GM12873 (cell line): ENCODE data around the gene PTAFR.

Experiments
- CTCF ChIP-seq: IDR thresholded peaks from 2 replicates; pipeline ENCODE4 v1.5.1; 2012; ENCODE audit warnings: low read depth, mild to moderate bottlenecking, moderate library complexity, low read length, control low read depth; ENCODE audit not compliant: insufficient read depth; ENCODE audit errors: missing control alignments

Gene PTAFR

GRCh38 chr1:28132171-28133167, 44.0 kb downstream of the PTAFR start:
- no peak for TF ChIP-seq CTCF

- no peak for TF ChIP-seq CTCF
These were observed 45.6 kb downstream of the PTAFR start for GRCh38 chr1:28130901-28131300.

- TF ChIP-seq CTCF, result no peak
These were observed 47.3 kb downstream of the PTAFR start for GRCh38 chr1:28129150-28129549.

- TF ChIP-seq CTCF, result no peak
These were observed 48.8 kb downstream of the PTAFR start for GRCh38 chr1:28127617-28128257.

GRCh38 chr1:28126783-28127490, 49.6 kb downstream of the PTAFR start:
- no peak for TF ChIP-seq CTCF

- TF ChIP-seq CTCF, result no peak
These were observed 50.3 kb downstream of the PTAFR start for GRCh38 chr1:28126212-28126611.
